ENCODE measurements around the gene PARP3.
A peak's percentile ranks its signal among the peaks of the same experiment; 100 is the strongest.

PARP3 gene

GRCh38 chr3:51968883-51969678 lies 26.9 kb downstream of the PARP3 start:
- no peak overlapping the region for H4K5ac ChIP-seq (ENCODE audit: low read length)

GRCh38 chr3:51969841-51970240 lies 27.7 kb downstream of the PARP3 start:
- peaks cover 15% of the 10 kb centered on the region for H3K4me1 ChIP-seq (ENCODE audit: control insufficient read depth, low read depth, low read length)
- no peak for DNase-seq
- H2BK15ac ChIP-seq (replicated peaks; ENCODE audit: low read depth): no peak overlapping the region
- H3K27ac ChIP-seq (ENCODE audit: low read depth, low read length): no peak overlapping the region
- no peak overlapping the region for H3K4me3 ChIP-seq (ENCODE audit: low read length)
- no peak overlapping the region for H3K23ac ChIP-seq (ENCODE audit: low read length)
- H3K9ac ChIP-seq (ENCODE audit: low read length): no peak overlapping the region
- no CpG with 5 or more reads among the region's 4 CpGs for WGBS (ENCODE audit: extremely low coverage, insufficient coverage, low lambda C conversion rate)
- no peak overlapping the region for H3K18ac ChIP-seq (ENCODE audit: low read length)
- no peak overlapping the region for H3K56ac ChIP-seq (ENCODE audit: low read length)
- no peaks in the 10 kb centered on the region for H3K79me2 ChIP-seq (ENCODE audit: control insufficient read depth, insufficient read depth, low read length)
- no peak overlapping the region for H4K5ac ChIP-seq (ENCODE audit: low read length)
- no peak overlapping the region for H3K4ac ChIP-seq (ENCODE audit: low read depth, low read length)
- H3K79me1 ChIP-seq (ENCODE audit: low read length): peaks cover 6% of the 10 kb centered on the region
- H2BK120ac ChIP-seq (ENCODE audit: low read depth, low read length): no peak overlapping the region
- no peak overlapping the region for H3K4me2 ChIP-seq (ENCODE audit: low read length)
- no peak overlapping the region for H4K8ac ChIP-seq (ENCODE audit: low read depth, low read length)
- H3K36me3 ChIP-seq (ENCODE audit: control insufficient read depth, insufficient read depth, low read length): no peaks in the 10 kb centered on the region
- H2AK5ac ChIP-seq (ENCODE audit: low read length): no peak overlapping the region
- H2BK5ac ChIP-seq (ENCODE audit: low read length): no peak overlapping the region
- H3K27me3 ChIP-seq (ENCODE audit: insufficient read depth, low read length, poor library complexity): no peaks in the 10 kb centered on the region

More at GRCh38 chr3:51968883-51969678, 26.9 kb downstream of the PARP3 start:
- Histone ChIP-seq H4K8ac (ENCODE audit: low read depth, low read length) (no peak overlapping the region), H3K4me3 (ENCODE audit: low read length) (no peak overlapping the region), H3K4me1 (ENCODE audit: control insufficient read depth, low read depth, low read length) (peaks cover 13% of the 10 kb centered on the region), H3K4me2 (ENCODE audit: low read length) (no peak overlapping the region), H3K9ac (ENCODE audit: low read length) (peak overlapping the region; percentile 38), H3K27ac (ENCODE audit: low read depth, low read length) (no peak overlapping the region), H3K36me3 (ENCODE audit: control insufficient read depth, insufficient read depth, low read length) (no peaks in the 10 kb centered on the region), H2BK15ac (replicated peaks; ENCODE audit: low read depth) (no peak overlapping the region), H3K18ac (ENCODE audit: low read length) (no peak overlapping the region), H2BK120ac (ENCODE audit: low read depth, low read length) (no peak overlapping the region), H2BK5ac (ENCODE audit: low read length) (no peak overlapping the region), H3K4ac (ENCODE audit: low read depth, low read length) (peak overlapping the region; percentile 0), H3K56ac (ENCODE audit: low read length) (peak overlapping the region; percentile 75), H2AK5ac (ENCODE audit: low read length) (no peak overlapping the region), H3K27me3 (ENCODE audit: insufficient read depth, low read length, poor library complexity) (no peaks in the 10 kb centered on the region), H3K79me1 (ENCODE audit: low read length) (peaks cover 6% of the 10 kb centered on the region), H3K79me2 (ENCODE audit: control insufficient read depth, insufficient read depth, low read length) (no peaks in the 10 kb centered on the region), H3K23ac (ENCODE audit: low read length) (no peak overlapping the region)
- no peak for DNase-seq
- no CpG with 5 or more reads among the region's 6 CpGs for WGBS (ENCODE audit: extremely low coverage, insufficient coverage, low lambda C conversion rate)

- Histone ChIP-seq H2BK5ac (ENCODE audit: low read length) (no peak overlapping the region), H3K4me2 (ENCODE audit: low read length) (no peak overlapping the region), H3K36me3 (ENCODE audit: control insufficient read depth, insufficient read depth, low read length) (no peaks in the 10 kb centered on the region), H3K27ac (ENCODE audit: low read depth, low read length) (no peak overlapping the region), H2BK120ac (ENCODE audit: low read depth, low read length) (no peak overlapping the region), H2BK15ac (replicated peaks; ENCODE audit: low read depth) (no peak overlapping the region), H4K8ac (ENCODE audit: low read depth, low read length) (no peak overlapping the region), H4K5ac (ENCODE audit: low read length) (no peak overlapping the region), H3K79me2 (ENCODE audit: control insufficient read depth, insufficient read depth, low read length) (no peaks in the 10 kb centered on the region), H3K79me1 (ENCODE audit: low read length) (peaks cover 5% of the 10 kb centered on the region), H3K9ac (ENCODE audit: low read length) (no peak overlapping the region), H3K23ac (ENCODE audit: low read length) (no peak overlapping the region), H3K27me3 (ENCODE audit: insufficient read depth, low read length, poor library complexity) (peaks cover 2% of the 10 kb centered on the region), H3K56ac (ENCODE audit: low read length) (peak overlapping the region; percentile 6), H3K4ac (ENCODE audit: low read depth, low read length) (no peak overlapping the region), H3K18ac (ENCODE audit: low read length) (no peak overlapping the region), H3K4me3 (ENCODE audit: low read length) (no peak overlapping the region), H3K4me1 (ENCODE audit: control insufficient read depth, low read depth, low read length) (peaks cover 20% of the 10 kb centered on the region), H2AK5ac (ENCODE audit: low read length) (no peak overlapping the region)
- DNase-seq: no peak
- WGBS (ENCODE audit: extremely low coverage, insufficient coverage, low lambda C conversion rate): no CpG with 5 or more reads among the region's 6 CpGs
Observed at GRCh38 chr3:51970606-51971300, 28.6 kb downstream of the PARP3 start.

- H3K79me1 ChIP-seq (ENCODE audit: low read length): peaks cover 4% of the 10 kb centered on the region
- no peak overlapping the region for H3K23ac ChIP-seq (ENCODE audit: low read length)
- H3K18ac ChIP-seq (ENCODE audit: low read length): no peak overlapping the region
- H3K36me3 ChIP-seq (ENCODE audit: control insufficient read depth, insufficient read depth, low read length): no peaks in the 10 kb centered on the region
- peaks cover 2% of the 10 kb centered on the region for H3K27me3 ChIP-seq (ENCODE audit: insufficient read depth, low read length, poor library complexity)
- H3K9ac ChIP-seq (ENCODE audit: low read length): no peak overlapping the region
- no peak overlapping the region for H3K4me3 ChIP-seq (ENCODE audit: low read length)
- no peak overlapping the region for H3K27ac ChIP-seq (ENCODE audit: low read depth, low read length)
- no CpG with 5 or more reads among the region's 11 CpGs for WGBS (ENCODE audit: extremely low coverage, insufficient coverage, low lambda C conversion rate)
- no peak overlapping the region for H3K4me2 ChIP-seq (ENCODE audit: low read length)
- no peak for DNase-seq
- H2BK5ac ChIP-seq (ENCODE audit: low read length): no peak overlapping the region
- no peaks in the 10 kb centered on the region for H3K79me2 ChIP-seq (ENCODE audit: control insufficient read depth, insufficient read depth, low read length)
- peaks cover 16% of the 10 kb centered on the region for H3K4me1 ChIP-seq (ENCODE audit: control insufficient read depth, low read depth, low read length)
- H3K56ac ChIP-seq (ENCODE audit: low read length): no peak overlapping the region
- no peak overlapping the region for H2AK5ac ChIP-seq (ENCODE audit: low read length)
- no peak overlapping the region for H3K4ac ChIP-seq (ENCODE audit: low read depth, low read length)
- H4K8ac ChIP-seq (ENCODE audit: low read depth, low read length): no peak overlapping the region
- no peak overlapping the region for H4K5ac ChIP-seq (ENCODE audit: low read length)
- H2BK15ac ChIP-seq (replicated peaks; ENCODE audit: low read depth): no peak overlapping the region
- no peak overlapping the region for H2BK120ac ChIP-seq (ENCODE audit: low read depth, low read length)
Observed at GRCh38 chr3:51971350-51971749, 29.2 kb downstream of the PARP3 start.

GRCh38 chr3:51974277-51974962 lies 32.3 kb downstream of the PARP3 start:
- H3K9ac ChIP-seq (ENCODE audit: low read length): peak overlapping the region; percentile 63
- H3K4ac ChIP-seq (ENCODE audit: low read depth, low read length): peak overlapping the region; percentile 56
- no peak overlapping the region for H2BK120ac ChIP-seq (ENCODE audit: low read depth, low read length)
- no peak overlapping the region for H3K23ac ChIP-seq (ENCODE audit: low read length)
- no peak overlapping the region for H2BK5ac ChIP-seq (ENCODE audit: low read length)
- peak overlapping the region; percentile 69 for H4K8ac ChIP-seq (ENCODE audit: low read depth, low read length)
- H2BK15ac ChIP-seq (replicated peaks; ENCODE audit: low read depth): no peak overlapping the region
- H3K79me2 ChIP-seq (ENCODE audit: control insufficient read depth, insufficient read depth, low read length): no peaks in the 10 kb centered on the region
- peak overlapping the region; percentile 37 for H4K5ac ChIP-seq (ENCODE audit: low read length)
- H3K56ac ChIP-seq (ENCODE audit: low read length): peak overlapping the region; percentile 82
- no peaks in the 10 kb centered on the region for H3K79me1 ChIP-seq (ENCODE audit: low read length)
- no peaks in the 10 kb centered on the region for H3K36me3 ChIP-seq (ENCODE audit: control insufficient read depth, insufficient read depth, low read length)
- H3K27ac ChIP-seq (ENCODE audit: low read depth, low read length): no peak overlapping the region
- peaks cover 2% of the 10 kb centered on the region for H3K27me3 ChIP-seq (ENCODE audit: insufficient read depth, low read length, poor library complexity)
- no peak overlapping the region for H2AK5ac ChIP-seq (ENCODE audit: low read length)
- H3K4me2 ChIP-seq (ENCODE audit: low read length): peak overlapping the region; percentile 26
- no peak overlapping the region for H3K4me3 ChIP-seq (ENCODE audit: low read length)
- no CpG with 5 or more reads among the region's 30 CpGs for WGBS (ENCODE audit: extremely low coverage, insufficient coverage, low lambda C conversion rate)
- DNase-seq: no peak
- peaks cover 7% of the 10 kb centered on the region for H3K4me1 ChIP-seq (ENCODE audit: control insufficient read depth, low read depth, low read length)
- H3K18ac ChIP-seq (ENCODE audit: low read length): peak overlapping the region; percentile 34
